ENCODE results near the gene SV2B. TPM values are rescaled to one million over a fixed set of nuclear protein-coding genes. Genes with fewer than 3 reads are reported as not detected.

The SV2B gene
- polyA plus RNA-seq, 1 donor (not counting 4 experiments of a cell fraction or from before 2014, with no cell fraction given), result 0.04 TPM

- no peaks in the 10 kb centered on the region for H3K9me3 ChIP-seq (ENCODE audit: control insufficient read depth, low read depth, low read length)
- H3K4me3 ChIP-seq (ENCODE audit: control insufficient read depth in 2 of 3, extremely low read depth in 1 of 3, insufficient read depth in 2 of 3, low read depth in 1 of 3, low read length in 3 of 3), result no peak overlapping the region
- no peak overlapping the region for H3K9ac ChIP-seq (ENCODE audit: control insufficient read depth, extremely low read depth, insufficient read depth, low read length)
- no peaks in the 10 kb centered on the region for H3K79me2 ChIP-seq (ENCODE audit: control insufficient read depth, insufficient read depth, low read length)
- H3K4me1 ChIP-seq (ENCODE audit: control insufficient read depth, extremely low read depth, insufficient read depth, low read length), result no peaks in the 10 kb centered on the region
- no peak overlapping the region for H2AFZ ChIP-seq (ENCODE audit: control insufficient read depth, low read length)
- TF ChIP-seq EZH2 (IDR thresholded peaks at IDR 0.05; ENCODE audit: low read length) (no peak), CTCF (optimal IDR thresholded peaks at IDR 0.05 in 1 of 3, IDR thresholded peaks at IDR 0.05 in 1 of 3, conservative IDR thresholded peaks at IDR 0.05 in 1 of 3; ENCODE audit: extremely low read depth in 1 of 3, insufficient read depth in 2 of 3, low read length in 3 of 3) (no peak)
- dilution Hi-C loops (cut with MboI; ENCODE audit: extremely low pct_ligation_motif_present, low sequenced_read_pairs), result no loop called here
- FAIRE-seq, result no peak
- no peak overlapping the region for H3K27ac ChIP-seq (ENCODE audit: control insufficient read depth, insufficient read depth, low read length)
- H4K20me1 ChIP-seq (ENCODE audit: control insufficient read depth, extremely low read depth, insufficient read depth, low read length), result no peaks in the 10 kb centered on the region
- H3K27me3 ChIP-seq (ENCODE audit: control insufficient read depth, extremely low read depth, insufficient read depth, low read length), result peaks cover 5% of the 10 kb centered on the region
- DNase-seq (ENCODE audit: low read depth, low spot score), result no peak
- H3K36me3 ChIP-seq (ENCODE audit: control insufficient read depth in 2 of 2, extremely low read depth in 1 of 2, insufficient read depth in 2 of 2, low read length in 2 of 2), result no peaks in the 10 kb centered on the region
- H3K9me1 ChIP-seq (ENCODE audit: control insufficient read depth, extremely low read depth, insufficient read depth, low read length), result no peaks in the 10 kb centered on the region
- no peak overlapping the region for H3K4me2 ChIP-seq (ENCODE audit: control insufficient read depth, extremely low read depth, insufficient read depth, low read depth, low read length)
Observed at GRCh38 chr15:91304210-91304609, 204.2 kb downstream of the SV2B start.

- TF ChIP-seq CTCF (optimal IDR thresholded peaks at IDR 0.05 in 1 of 3, IDR thresholded peaks at IDR 0.05 in 1 of 3, conservative IDR thresholded peaks at IDR 0.05 in 1 of 3; ENCODE audit: extremely low read depth in 1 of 3, insufficient read depth in 2 of 3, low read length in 3 of 3) (no peak), EZH2 (IDR thresholded peaks at IDR 0.05; ENCODE audit: low read length) (no peak)
- no peaks in the 10 kb centered on the region for H3K79me2 ChIP-seq (ENCODE audit: control insufficient read depth, insufficient read depth, low read length)
- H3K27ac ChIP-seq (ENCODE audit: control insufficient read depth, insufficient read depth, low read length), result no peak overlapping the region
- dilution Hi-C loops (cut with MboI; ENCODE audit: extremely low pct_ligation_motif_present, low sequenced_read_pairs), result no loop called here
- no peaks in the 10 kb centered on the region for H3K4me1 ChIP-seq (ENCODE audit: control insufficient read depth, extremely low read depth, insufficient read depth, low read length)
- no peak overlapping the region for H3K9ac ChIP-seq (ENCODE audit: control insufficient read depth, extremely low read depth, insufficient read depth, low read length)
- FAIRE-seq, result no peak
- H3K4me3 ChIP-seq (ENCODE audit: control insufficient read depth in 2 of 3, extremely low read depth in 1 of 3, insufficient read depth in 2 of 3, low read depth in 1 of 3, low read length in 3 of 3), result no peak overlapping the region
- no peak overlapping the region for H2AFZ ChIP-seq (ENCODE audit: control insufficient read depth, low read length)
- H4K20me1 ChIP-seq (ENCODE audit: control insufficient read depth, extremely low read depth, insufficient read depth, low read length), result no peaks in the 10 kb centered on the region
- no peaks in the 10 kb centered on the region for H3K36me3 ChIP-seq (ENCODE audit: control insufficient read depth in 2 of 2, extremely low read depth in 1 of 2, insufficient read depth in 2 of 2, low read length in 2 of 2)
- H3K27me3 ChIP-seq (ENCODE audit: control insufficient read depth, extremely low read depth, insufficient read depth, low read length), result peaks cover 5% of the 10 kb centered on the region
- H3K9me3 ChIP-seq (ENCODE audit: control insufficient read depth, low read depth, low read length), result no peaks in the 10 kb centered on the region
- DNase-seq (ENCODE audit: low read depth, low spot score), result no peak
- no peaks in the 10 kb centered on the region for H3K9me1 ChIP-seq (ENCODE audit: control insufficient read depth, extremely low read depth, insufficient read depth, low read length)
- no peak overlapping the region for H3K4me2 ChIP-seq (ENCODE audit: control insufficient read depth, extremely low read depth, insufficient read depth, low read depth, low read length)
Observed at GRCh38 chr15:91304786-91305185, 204.7 kb downstream of the SV2B start.
